Upper lobe of left lung (tissue), 4 donors: ENCODE results near the gene SEPTIN8.

Experiments
- EP300 ChIP-seq, 4 donors: sonication (generic); formaldehyde crosslinking; IDR thresholded peaks; one replicate each; pipeline ENCODE4 v1.5.1; 2017; ENCODE audit warnings: antibody characterized with exemption in 4 of 4, control low read depth in 2 of 4
- POLR2A ChIP-seq, 4 donors: fragments of 450-650 bp; IDR thresholded peaks; one replicate each; pipeline ENCODE4 v1.5.1; 2016 to 2017; ENCODE audit warnings: antibody characterized with exemption in 4 of 4, mild to moderate bottlenecking in 2 of 4
- TF ChIP-seq, protein P1 (sequence below), 6 experiments: fragments of 450-650 bp in 4 of 6; fragments of 200-600 bp in 2 of 6; sonication (generic) in 2 of 6; IDR thresholded peaks; one replicate each; pipeline ENCODE4 v1.5.1; 2016 to 2019; ENCODE audit warnings: antibody characterized with exemption in 6 of 6

DNA sequence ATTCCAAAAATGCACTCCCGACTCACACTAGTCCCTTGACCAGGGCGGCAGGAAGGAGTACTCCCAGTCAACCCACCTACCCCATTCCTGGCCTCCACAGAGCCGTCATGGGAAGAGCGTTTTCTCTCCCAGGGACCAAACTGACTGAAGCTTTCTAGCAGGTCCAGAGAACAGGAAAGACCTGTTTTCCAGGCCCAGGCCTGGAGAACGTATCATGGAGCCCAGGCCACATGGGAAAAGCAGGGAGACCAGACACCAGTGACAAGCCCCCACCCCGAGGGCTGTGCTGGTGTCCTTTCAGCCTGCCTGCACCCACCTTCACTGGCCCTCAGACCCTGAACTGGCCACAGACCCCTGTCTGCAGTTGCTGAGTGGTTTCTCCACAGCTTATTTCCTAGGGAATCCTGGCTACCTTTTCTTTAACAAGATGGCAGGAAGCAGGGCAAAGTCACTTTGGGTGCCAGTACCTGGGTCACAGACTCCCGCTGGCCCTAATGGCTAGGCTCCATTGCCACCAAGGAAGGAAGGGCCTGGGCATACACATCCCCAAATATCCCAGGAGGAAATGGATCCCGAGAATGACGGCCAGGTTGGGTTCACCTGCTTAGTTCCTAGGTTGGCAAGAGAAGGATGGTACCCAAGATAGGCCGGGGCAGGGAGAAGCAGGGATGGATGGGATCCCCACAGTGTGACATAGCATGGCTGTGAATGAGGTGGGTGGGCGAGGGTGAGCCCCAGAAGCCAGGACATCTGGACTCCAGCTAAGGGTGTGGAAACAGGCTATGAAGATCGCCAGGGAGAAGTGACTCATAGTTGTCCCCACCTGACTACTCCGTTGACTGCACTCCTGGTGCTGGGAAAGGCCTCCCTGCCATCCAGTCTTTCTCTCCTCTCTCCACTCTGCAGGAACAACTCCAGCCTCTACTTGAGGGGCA is 17.7 kb downstream of the SEPTIN8 start:
- TF ChIP-seq POLR2A (IDR thresholded peaks at IDR 0.05) (no peak), EP300 (IDR thresholded peaks at IDR 0.05) (no peak)
- TF ChIP-seq, protein P1, sequence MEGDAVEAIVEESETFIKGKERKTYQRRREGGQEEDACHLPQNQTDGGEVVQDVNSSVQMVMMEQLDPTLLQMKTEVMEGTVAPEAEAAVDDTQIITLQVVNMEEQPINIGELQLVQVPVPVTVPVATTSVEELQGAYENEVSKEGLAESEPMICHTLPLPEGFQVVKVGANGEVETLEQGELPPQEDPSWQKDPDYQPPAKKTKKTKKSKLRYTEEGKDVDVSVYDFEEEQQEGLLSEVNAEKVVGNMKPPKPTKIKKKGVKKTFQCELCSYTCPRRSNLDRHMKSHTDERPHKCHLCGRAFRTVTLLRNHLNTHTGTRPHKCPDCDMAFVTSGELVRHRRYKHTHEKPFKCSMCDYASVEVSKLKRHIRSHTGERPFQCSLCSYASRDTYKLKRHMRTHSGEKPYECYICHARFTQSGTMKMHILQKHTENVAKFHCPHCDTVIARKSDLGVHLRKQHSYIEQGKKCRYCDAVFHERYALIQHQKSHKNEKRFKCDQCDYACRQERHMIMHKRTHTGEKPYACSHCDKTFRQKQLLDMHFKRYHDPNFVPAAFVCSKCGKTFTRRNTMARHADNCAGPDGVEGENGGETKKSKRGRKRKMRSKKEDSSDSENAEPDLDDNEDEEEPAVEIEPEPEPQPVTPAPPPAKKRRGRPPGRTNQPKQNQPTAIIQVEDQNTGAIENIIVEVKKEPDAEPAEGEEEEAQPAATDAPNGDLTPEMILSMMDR (IDR thresholded peaks at IDR 0.05) = no peak
